Hepatocyte (in vitro differentiated cells): ENCODE results near the gene MAFF. TPM values are rescaled to one million over a fixed set of nuclear protein-coding genes. Genes with fewer than 3 reads are reported as not detected.

Experiments
- DNase-seq: peaks from one replicate; pipeline ENCODE4 v3.0.0-alpha.2; 2016; ENCODE audit warnings: low spot score
- H2AFZ ChIP-seq: fragments of 200-600 bp; sonication (generic); 2 replicates; pipeline ENCODE4 v1.6.0; 2016; ENCODE audit warnings: antibody characterized with exemption, mild to moderate bottlenecking
- H3K27ac ChIP-seq: fragments of 200-600 bp; sonication (generic); 2 replicates; pipeline ENCODE4 v1.5.1; 2016; ENCODE audit warnings: mild to moderate bottlenecking
- H3K27me3 ChIP-seq: fragments of 200-600 bp; sonication (generic); 2 replicates; pipeline ENCODE4 v1.6.1; 2016
- H3K36me3 ChIP-seq: fragments of 200-600 bp; sonication (generic); replicated peaks from 2 replicates; pipeline ENCODE4 v1.5.1; 2016; ENCODE audit warnings: low read depth; ENCODE audit not compliant: insufficient read depth
- H3K4me1 ChIP-seq: fragments of 200-600 bp; sonication (generic); 2 replicates; pipeline ENCODE4 v1.5.1; 2016; ENCODE audit warnings: mild to moderate bottlenecking, moderate library complexity; ENCODE audit not compliant: insufficient read depth
- H3K4me2 ChIP-seq: fragments of 200-600 bp; sonication (generic); 2 replicates; pipeline ENCODE4 v1.6.0; 2016
- H3K4me3 ChIP-seq: fragments of 200-600 bp; sonication (generic); 2 replicates; pipeline ENCODE4 v1.5.1; 2016; ENCODE audit warnings: mild to moderate bottlenecking
- H3K79me2 ChIP-seq: fragments of 200-600 bp; sonication (generic); 2 replicates; pipeline ENCODE4 v1.6.0; 2017; ENCODE audit warnings: mild to moderate bottlenecking
- H3K9me2 ChIP-seq: fragments of 200-600 bp; sonication (generic); replicated peaks from 2 replicates; pipeline ENCODE4 v1.6.0; 2017; ENCODE audit warnings: mild to moderate bottlenecking; ENCODE audit not compliant: insufficient read depth
- H3K9me3 ChIP-seq: fragments of 200-600 bp; sonication (generic); 2 replicates; pipeline ENCODE4 v1.5.1; 2016; ENCODE audit warnings: low read depth, mild to moderate bottlenecking
- H4K20me1 ChIP-seq: fragments of 200-600 bp; sonication (generic); 2 replicates; pipeline ENCODE4 v1.6.0; 2016; ENCODE audit warnings: mild to moderate bottlenecking; ENCODE audit not compliant: insufficient read depth, poor library complexity, severe bottlenecking
- CTCF ChIP-seq: fragments of 200-600 bp; sonication (generic); IDR thresholded peaks from 2 replicates; pipeline ENCODE4 v1.5.1; 2016; ENCODE audit warnings: antibody characterized with exemption, mild to moderate bottlenecking; ENCODE audit not compliant: poor library complexity
- EZH2 ChIP-seq: fragments of 200-600 bp; sonication (generic); IDR thresholded peaks from 2 replicates; pipeline ENCODE4 v1.6.1; 2016; ENCODE audit warnings: antibody characterized with exemption, mild to moderate bottlenecking, borderline replicate concordance
- EZH2phosphoT487 ChIP-seq: fragments of 200-600 bp; sonication (generic); IDR thresholded peaks from one replicate; pipeline ENCODE4 v1.6.1; 2018; ENCODE audit warnings: antibody characterized with exemption, mild to moderate bottlenecking, low read depth, moderate library complexity; ENCODE audit not compliant: unreplicated experiment, severe bottlenecking
- WGBS: methylation state at CpG from one replicate; pipeline ENCODE4 v1.1.6; 2016; ENCODE audit warnings: low lambda C conversion rate; ENCODE audit errors: missing lambda C conversion rate; 5-methylcytosine and 5-hydroxymethylcytosine counted together
- polyA plus RNA-seq: library from polyadenylated mRNA; unstranded; fragments of >200 nt; fragmentation: Nextera tagmentation; extraction: Ambion mirVana; gene quantifications from 2 replicates; pipeline ENCODE4 v1.2.1, GENCODE V29; 2016
- total RNA-seq: library from RNA; depleted of rRNA; stranded (reverse); fragments of >200 nt; gene quantifications from 2 replicates; pipeline ENCODE4 v1.2.3, GENCODE V29; 2014

MAFF gene
- total and polyA plus RNA-seq, 2 experiments from 2014 or later: 67.2 to 70.4 TPM

GRCh38 chr22:38214302-38215056, 12.7 kb downstream of the MAFF start:
- TF ChIP-seq EZH2 (no peak), CTCF (peak; percentile 15), EZH2phosphoT487 (no peak)
- WGBS: 34% methylated on average over 60 of the region's 81 CpGs
- Histone ChIP-seq H3K79me2 (peaks cover 11% of the 10 kb centered on the region), H2AFZ (no peak overlapping the region), H4K20me1 (peaks cover 10% of the 10 kb centered on the region), H3K4me2 (peak overlapping the region; percentile 71), H3K27ac (no peak overlapping the region), H3K4me1 (peaks cover 24% of the 10 kb centered on the region), H3K27me3 (no peaks in the 10 kb centered on the region), H3K9me3 (no peaks in the 10 kb centered on the region), H3K36me3 (no peaks in the 10 kb centered on the region), H3K4me3 (no peak overlapping the region), H3K9me2 (no peaks in the 10 kb centered on the region)
- peak; percentile 81 for DNase-seq

- H3K9me2 ChIP-seq: no peaks in the 10 kb centered on the region
- H3K79me2 ChIP-seq: peaks cover 5% of the 10 kb centered on the region
- H3K4me3 ChIP-seq: no peak overlapping the region
- H3K4me1 ChIP-seq: peaks cover 27% of the 10 kb centered on the region
- no peak overlapping the region for H3K4me2 ChIP-seq
- no peak for DNase-seq
- no peak overlapping the region for H2AFZ ChIP-seq
- H4K20me1 ChIP-seq: peaks cover 7% of the 10 kb centered on the region
- no peak overlapping the region for H3K27ac ChIP-seq
- no peaks in the 10 kb centered on the region for H3K27me3 ChIP-seq
- H3K36me3 ChIP-seq: no peaks in the 10 kb centered on the region
- 84% methylated on average over 11 of the region's 11 CpGs for WGBS
- H3K9me3 ChIP-seq: no peaks in the 10 kb centered on the region
- TF ChIP-seq EZH2phosphoT487 (no peak), CTCF (no peak), EZH2 (no peak)
Observed at GRCh38 chr22:38215156-38216038, 13.6 kb downstream of the MAFF start.

- no peaks in the 10 kb centered on the region for H3K27me3 ChIP-seq
- H3K27ac ChIP-seq: peak overlapping the region; percentile 99
- peak; percentile 93 for DNase-seq
- no peak overlapping the region for H3K4me2 ChIP-seq
- no peaks in the 10 kb centered on the region for H3K9me3 ChIP-seq
- H3K36me3 ChIP-seq: no peaks in the 10 kb centered on the region
- no peak for TF ChIP-seq EZH2phosphoT487
- TF ChIP-seq EZH2: no peak
- TF ChIP-seq CTCF: no peak
- H3K79me2 ChIP-seq: no peaks in the 10 kb centered on the region
- H2AFZ ChIP-seq: no peak overlapping the region
- WGBS: 51% methylated on average over 25 of the region's 25 CpGs
- H3K4me3 ChIP-seq: no peak overlapping the region
- peaks cover 26% of the 10 kb centered on the region for H3K4me1 ChIP-seq
- H4K20me1 ChIP-seq: no peaks in the 10 kb centered on the region
- no peaks in the 10 kb centered on the region for H3K9me2 ChIP-seq
Observed at GRCh38 chr22:38218661-38219622, 17.1 kb downstream of the MAFF start.
